Measurements from ENCODE around the gene LRRC49.

The LRRC49 gene

GRCh38 chr15:71066983-71067382 is 174.4 kb downstream of the LRRC49 start:
- no peaks in the 10 kb centered on the region for H3K27me3 ChIP-seq (ENCODE audit: control insufficient read depth, insufficient read depth, low read length)
- H3K4me2 ChIP-seq (ENCODE audit: low read length), result no peak overlapping the region

GRCh38 chr15:71069693-71070092 is 177.1 kb downstream of the LRRC49 start:
- no peaks in the 10 kb centered on the region for H3K36me3 ChIP-seq (ENCODE audit: insufficient read depth, low read length)
- H3K4me3 ChIP-seq (ENCODE audit: low read length), result no peak overlapping the region
- H3K4me2 ChIP-seq (ENCODE audit: low read length), result no peak overlapping the region
- H3K4me1 ChIP-seq (ENCODE audit: control insufficient read depth, insufficient read depth, low read length), result peaks cover 12% of the 10 kb centered on the region
- no peak overlapping the region for H3K9ac ChIP-seq (ENCODE audit: low read depth, low read length)
- H3K27me3 ChIP-seq (ENCODE audit: control insufficient read depth, insufficient read depth, low read length), result no peaks in the 10 kb centered on the region
- H3K9me3 ChIP-seq (replicated peaks; ENCODE audit: low read length), result no peaks in the 10 kb centered on the region

More at GRCh38 chr15:71066983-71067382, 174.4 kb downstream of the LRRC49 start:
- Histone ChIP-seq H3K9me3 (replicated peaks; ENCODE audit: low read length) (no peaks in the 10 kb centered on the region), H3K4me3 (ENCODE audit: low read length) (no peak overlapping the region), H3K36me3 (ENCODE audit: insufficient read depth, low read length) (no peaks in the 10 kb centered on the region), H3K9ac (ENCODE audit: low read depth, low read length) (no peak overlapping the region), H3K4me1 (ENCODE audit: control insufficient read depth, insufficient read depth, low read length) (peaks cover 12% of the 10 kb centered on the region)

- H3K36me3 ChIP-seq (ENCODE audit: insufficient read depth, low read length), result no peaks in the 10 kb centered on the region
- no peak overlapping the region for H3K4me3 ChIP-seq (ENCODE audit: low read length)
- no peak overlapping the region for H3K9ac ChIP-seq (ENCODE audit: low read depth, low read length)
- peaks cover 12% of the 10 kb centered on the region for H3K4me1 ChIP-seq (ENCODE audit: control insufficient read depth, insufficient read depth, low read length)
- no peak overlapping the region for H3K4me2 ChIP-seq (ENCODE audit: low read length)
- no peaks in the 10 kb centered on the region for H3K27me3 ChIP-seq (ENCODE audit: control insufficient read depth, insufficient read depth, low read length)
- H3K9me3 ChIP-seq (replicated peaks; ENCODE audit: low read length), result no peaks in the 10 kb centered on the region
Measured at GRCh38 chr15:71071529-71071928, 178.9 kb downstream of the LRRC49 start.

GRCh38 chr15:71072423-71072822 is 179.8 kb downstream of the LRRC49 start:
- Histone ChIP-seq H3K27me3 (ENCODE audit: control insufficient read depth, insufficient read depth, low read length) (no peaks in the 10 kb centered on the region), H3K4me3 (ENCODE audit: low read length) (no peak overlapping the region), H3K36me3 (ENCODE audit: insufficient read depth, low read length) (no peaks in the 10 kb centered on the region), H3K9ac (ENCODE audit: low read depth, low read length) (no peak overlapping the region), H3K4me1 (ENCODE audit: control insufficient read depth, insufficient read depth, low read length) (peaks cover 3% of the 10 kb centered on the region), H3K9me3 (replicated peaks; ENCODE audit: low read length) (no peaks in the 10 kb centered on the region), H3K4me2 (ENCODE audit: low read length) (no peak overlapping the region)

GRCh38 chr15:71078506-71079207 is 186.0 kb downstream of the LRRC49 start:
- H3K36me3 ChIP-seq (ENCODE audit: insufficient read depth, low read length), result no peaks in the 10 kb centered on the region
- H3K9ac ChIP-seq (ENCODE audit: low read depth, low read length), result peak overlapping the region; percentile 63
- H3K9me3 ChIP-seq (replicated peaks; ENCODE audit: low read length), result no peaks in the 10 kb centered on the region

GRCh38 chr15:71079208-71080044 is 186.8 kb downstream of the LRRC49 start:
- Histone ChIP-seq H3K9ac (ENCODE audit: low read depth, low read length) (peak overlapping the region; percentile 63), H3K9me3 (replicated peaks; ENCODE audit: low read length) (no peaks in the 10 kb centered on the region), H3K4me3 (ENCODE audit: low read length) (no peak overlapping the region), H3K4me2 (ENCODE audit: low read length) (peak overlapping the region; percentile 42), H3K4me1 (ENCODE audit: control insufficient read depth, insufficient read depth, low read length) (peaks cover 46% of the 10 kb centered on the region), H3K36me3 (ENCODE audit: insufficient read depth, low read length) (no peaks in the 10 kb centered on the region), H3K27me3 (ENCODE audit: control insufficient read depth, insufficient read depth, low read length) (no peaks in the 10 kb centered on the region)

More at GRCh38 chr15:71078506-71079207, 186.0 kb downstream of the LRRC49 start:
- no peak overlapping the region for H3K4me3 ChIP-seq (ENCODE audit: low read length)
- no peaks in the 10 kb centered on the region for H3K27me3 ChIP-seq (ENCODE audit: control insufficient read depth, insufficient read depth, low read length)
- peaks cover 43% of the 10 kb centered on the region for H3K4me1 ChIP-seq (ENCODE audit: control insufficient read depth, insufficient read depth, low read length)
- no peak overlapping the region for H3K4me2 ChIP-seq (ENCODE audit: low read length)

GRCh38 chr15:71080166-71080565 is 187.5 kb downstream of the LRRC49 start:
- H3K4me2 ChIP-seq (ENCODE audit: low read length), result peak overlapping the region; percentile 42
- no peaks in the 10 kb centered on the region for H3K9me3 ChIP-seq (replicated peaks; ENCODE audit: low read length)
- H3K9ac ChIP-seq (ENCODE audit: low read depth, low read length), result peak overlapping the region; percentile 61
- no peak overlapping the region for H3K4me3 ChIP-seq (ENCODE audit: low read length)
- H3K4me1 ChIP-seq (ENCODE audit: control insufficient read depth, insufficient read depth, low read length), result peaks cover 46% of the 10 kb centered on the region
- no peaks in the 10 kb centered on the region for H3K36me3 ChIP-seq (ENCODE audit: insufficient read depth, low read length)
- H3K27me3 ChIP-seq (ENCODE audit: control insufficient read depth, insufficient read depth, low read length), result no peaks in the 10 kb centered on the region

GRCh38 chr15:71080705-71081104 is 188.1 kb downstream of the LRRC49 start:
- Histone ChIP-seq H3K4me1 (ENCODE audit: control insufficient read depth, insufficient read depth, low read length) (peaks cover 46% of the 10 kb centered on the region), H3K9ac (ENCODE audit: low read depth, low read length) (peak overlapping the region; percentile 61), H3K4me2 (ENCODE audit: low read length) (no peak overlapping the region), H3K27me3 (ENCODE audit: control insufficient read depth, insufficient read depth, low read length) (no peaks in the 10 kb centered on the region), H3K4me3 (ENCODE audit: low read length) (no peak overlapping the region), H3K36me3 (ENCODE audit: insufficient read depth, low read length) (no peaks in the 10 kb centered on the region), H3K9me3 (replicated peaks; ENCODE audit: low read length) (no peaks in the 10 kb centered on the region)

- Histone ChIP-seq H3K4me3 (ENCODE audit: low read length) (no peak overlapping the region), H3K27me3 (ENCODE audit: control insufficient read depth, insufficient read depth, low read length) (no peaks in the 10 kb centered on the region), H3K9ac (ENCODE audit: low read depth, low read length) (peak overlapping the region; percentile 58), H3K9me3 (replicated peaks; ENCODE audit: low read length) (no peaks in the 10 kb centered on the region), H3K4me2 (ENCODE audit: low read length) (peak overlapping the region; percentile 41), H3K4me1 (ENCODE audit: control insufficient read depth, insufficient read depth, low read length) (peaks cover 46% of the 10 kb centered on the region), H3K36me3 (ENCODE audit: insufficient read depth, low read length) (no peaks in the 10 kb centered on the region)
Measured at GRCh38 chr15:71082803-71083202, 190.2 kb downstream of the LRRC49 start.

- Histone ChIP-seq H3K4me1 (ENCODE audit: control insufficient read depth, insufficient read depth, low read length) (peaks cover 46% of the 10 kb centered on the region), H3K36me3 (ENCODE audit: insufficient read depth, low read length) (no peaks in the 10 kb centered on the region), H3K4me3 (ENCODE audit: low read length) (no peak overlapping the region), H3K9me3 (replicated peaks; ENCODE audit: low read length) (no peaks in the 10 kb centered on the region), H3K4me2 (ENCODE audit: low read length) (peak overlapping the region; percentile 41), H3K27me3 (ENCODE audit: control insufficient read depth, insufficient read depth, low read length) (no peaks in the 10 kb centered on the region), H3K9ac (ENCODE audit: low read depth, low read length) (peak overlapping the region; percentile 58)
Measured at GRCh38 chr15:71083349-71083748, 190.7 kb downstream of the LRRC49 start.

GRCh38 chr15:71084264-71084663 is 191.6 kb downstream of the LRRC49 start:
- Histone ChIP-seq H3K36me3 (ENCODE audit: insufficient read depth, low read length) (no peaks in the 10 kb centered on the region), H3K4me3 (ENCODE audit: low read length) (no peak overlapping the region), H3K9ac (ENCODE audit: low read depth, low read length) (no peak overlapping the region), H3K9me3 (replicated peaks; ENCODE audit: low read length) (no peaks in the 10 kb centered on the region), H3K27me3 (ENCODE audit: control insufficient read depth, insufficient read depth, low read length) (no peaks in the 10 kb centered on the region), H3K4me2 (ENCODE audit: low read length) (no peak overlapping the region), H3K4me1 (ENCODE audit: control insufficient read depth, insufficient read depth, low read length) (peaks cover 39% of the 10 kb centered on the region)

Data from skeletal muscle satellite cell (primary cell).